GM10266 (cell line): Measurements from ENCODE around the gene B4GALNT3.

Experiments used
- DNase-seq: peaks from one replicate; pipeline ENCODE4 v3.0.0; 2012; ENCODE audit errors: extremely low spot score
- CTCF ChIP-seq: IDR thresholded peaks from 2 replicates; pipeline ENCODE4 v1.5.1; 2012; ENCODE audit warnings: mild to moderate bottlenecking, low read depth; ENCODE audit not compliant: control insufficient read depth, insufficient read depth; ENCODE audit errors: missing control alignments

The B4GALNT3 gene

GRCh38 chr12:599756-600155, 140.0 kb downstream of the B4GALNT3 start:
- DNase-seq = no peak
- no peak for TF ChIP-seq CTCF

- no peak for TF ChIP-seq CTCF
These were observed 142.4 kb downstream of the B4GALNT3 start for GRCh38 chr12:601976-602699.

GRCh38 chr12:602700-603068, 142.9 kb downstream of the B4GALNT3 start:
- TF ChIP-seq CTCF = no peak
- no peak for DNase-seq

More at GRCh38 chr12:601976-602699, 142.4 kb downstream of the B4GALNT3 start:
- no peak for DNase-seq

- TF ChIP-seq CTCF = no peak
- no peak for DNase-seq
These were observed 145.2 kb downstream of the B4GALNT3 start for GRCh38 chr12:604956-605355.

- no peak for DNase-seq
- TF ChIP-seq CTCF = no peak
These were observed 147.8 kb downstream of the B4GALNT3 start for GRCh38 chr12:607541-608001.

GRCh38 chr12:608413-608812, 148.7 kb downstream of the B4GALNT3 start:
- no peak for DNase-seq
- no peak for TF ChIP-seq CTCF

GRCh38 chr12:608921-609320, 149.2 kb downstream of the B4GALNT3 start:
- no peak for TF ChIP-seq CTCF
- DNase-seq = no peak
